ENCODE results near the gene STON2.
"Not testable (repeated sequence)": the region's sequence is repeated elsewhere in the genome, so short reads cannot be mapped to it uniquely, and the experiment has no call there.

DNA sequence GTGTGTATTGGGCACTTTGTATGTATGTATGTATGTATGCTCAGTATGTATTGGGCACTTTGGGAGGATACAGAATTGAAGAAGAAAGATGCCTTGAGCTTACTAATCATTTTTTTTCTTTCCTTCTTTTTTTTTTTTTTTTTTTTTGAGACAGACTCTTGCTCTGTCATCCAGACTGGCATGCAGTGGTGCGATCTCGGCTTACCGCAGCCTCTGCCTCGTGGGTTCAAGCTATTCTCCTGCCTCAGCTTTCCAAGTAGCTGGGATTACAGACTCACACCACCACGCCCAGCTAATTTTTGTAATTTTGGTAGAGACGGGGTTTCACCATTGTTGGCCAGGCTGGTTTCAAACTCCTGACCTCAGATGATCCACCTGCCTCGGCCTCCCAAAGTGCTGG is 176.3 kb downstream of the STON2 start:
- TF ChIP-seq, protein P1, sequence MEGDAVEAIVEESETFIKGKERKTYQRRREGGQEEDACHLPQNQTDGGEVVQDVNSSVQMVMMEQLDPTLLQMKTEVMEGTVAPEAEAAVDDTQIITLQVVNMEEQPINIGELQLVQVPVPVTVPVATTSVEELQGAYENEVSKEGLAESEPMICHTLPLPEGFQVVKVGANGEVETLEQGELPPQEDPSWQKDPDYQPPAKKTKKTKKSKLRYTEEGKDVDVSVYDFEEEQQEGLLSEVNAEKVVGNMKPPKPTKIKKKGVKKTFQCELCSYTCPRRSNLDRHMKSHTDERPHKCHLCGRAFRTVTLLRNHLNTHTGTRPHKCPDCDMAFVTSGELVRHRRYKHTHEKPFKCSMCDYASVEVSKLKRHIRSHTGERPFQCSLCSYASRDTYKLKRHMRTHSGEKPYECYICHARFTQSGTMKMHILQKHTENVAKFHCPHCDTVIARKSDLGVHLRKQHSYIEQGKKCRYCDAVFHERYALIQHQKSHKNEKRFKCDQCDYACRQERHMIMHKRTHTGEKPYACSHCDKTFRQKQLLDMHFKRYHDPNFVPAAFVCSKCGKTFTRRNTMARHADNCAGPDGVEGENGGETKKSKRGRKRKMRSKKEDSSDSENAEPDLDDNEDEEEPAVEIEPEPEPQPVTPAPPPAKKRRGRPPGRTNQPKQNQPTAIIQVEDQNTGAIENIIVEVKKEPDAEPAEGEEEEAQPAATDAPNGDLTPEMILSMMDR (conservative IDR thresholded peaks at IDR 0.05), result not testable (repeated sequence)
- TF ChIP-seq EZH2 (IDR thresholded peaks at IDR 0.05; ENCODE audit: low read depth), result not testable (repeated sequence)
